HCT116 (cell line): ENCODE measurements around the gene SAMD4A.

Source experiments
- JUND ChIP-seq: IDR thresholded peaks from 2 replicates; pipeline ENCODE4 v1.6.1; 2012
- POLR2A ChIP-seq: IDR thresholded peaks from 2 replicates; pipeline ENCODE4 v1.7.0; 2011; ENCODE audit warnings: borderline replicate concordance; ENCODE audit not compliant: insufficient read depth, insufficient read length; ENCODE audit errors: extremely low read depth
- TF ChIP-seq, protein P1 (sequence below), 3 experiments: fragments of 200-600 bp in 1 of 3; sonication (generic) in 1 of 3; IDR thresholded peaks in 2 of 3; conservative IDR thresholded peaks in 1 of 3; 2 replicates each; pipeline ENCODE4 v1.5.1; 2012 to 2017; ENCODE audit warnings: low read depth in 2 of 3, low read length in 2 of 3, antibody characterized with exemption in 1 of 3, borderline replicate concordance in 1 of 3, control low read depth in 1 of 3, mild to moderate bottlenecking in 1 of 3, mixed read lengths in 1 of 3, mixed run types in 1 of 3, moderate library complexity in 1 of 3; ENCODE audit not compliant: insufficient read depth in 1 of 3
- TF ChIP-seq, protein P2 (sequence below): IDR thresholded peaks from 2 replicates; pipeline ENCODE4 v1.6.1; 2012; ENCODE audit warnings: low read depth

DNA sequence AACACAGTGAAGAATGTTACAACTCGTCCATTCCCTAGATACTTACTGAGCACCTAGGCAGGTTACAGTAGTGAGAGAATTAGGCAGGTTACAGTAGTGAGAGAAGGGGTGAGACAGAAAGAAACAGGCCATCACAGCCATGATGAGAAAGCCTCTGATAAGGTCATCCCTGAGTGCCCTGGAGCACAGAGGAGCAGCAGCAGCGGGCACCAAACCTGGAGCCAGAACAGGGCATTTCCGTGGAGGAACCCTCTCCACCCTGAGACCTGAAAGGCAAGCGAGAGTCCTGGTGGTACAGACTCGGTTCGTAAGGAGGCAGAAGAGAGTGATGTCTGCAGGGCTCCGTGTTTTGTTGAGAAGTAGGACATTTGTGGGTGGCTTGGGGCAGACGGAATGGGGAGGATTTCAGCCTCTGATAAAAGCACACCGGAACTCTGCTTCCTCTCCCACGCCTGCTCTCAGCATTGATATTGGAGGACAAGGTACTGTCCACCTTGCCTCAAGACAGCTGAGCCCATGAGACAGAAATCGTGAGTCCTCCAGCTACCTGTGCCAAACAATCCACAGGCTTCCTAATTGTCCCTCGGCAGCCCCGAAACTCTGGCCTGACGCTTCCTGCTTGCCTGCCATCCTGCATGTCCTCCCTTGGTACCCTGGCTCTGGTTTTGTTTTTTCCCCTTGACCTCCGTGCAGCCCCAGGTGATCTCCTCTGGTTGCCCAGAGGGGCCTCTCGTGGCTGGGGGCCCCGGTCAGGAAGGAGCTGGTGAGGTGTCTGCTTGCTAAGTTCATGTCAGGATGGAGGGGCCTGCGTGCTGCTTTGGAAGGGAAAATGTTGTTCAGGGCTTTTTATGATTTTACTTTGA lies 199.6 kb downstream of the SAMD4A start:
- TF ChIP-seq, protein P1, sequence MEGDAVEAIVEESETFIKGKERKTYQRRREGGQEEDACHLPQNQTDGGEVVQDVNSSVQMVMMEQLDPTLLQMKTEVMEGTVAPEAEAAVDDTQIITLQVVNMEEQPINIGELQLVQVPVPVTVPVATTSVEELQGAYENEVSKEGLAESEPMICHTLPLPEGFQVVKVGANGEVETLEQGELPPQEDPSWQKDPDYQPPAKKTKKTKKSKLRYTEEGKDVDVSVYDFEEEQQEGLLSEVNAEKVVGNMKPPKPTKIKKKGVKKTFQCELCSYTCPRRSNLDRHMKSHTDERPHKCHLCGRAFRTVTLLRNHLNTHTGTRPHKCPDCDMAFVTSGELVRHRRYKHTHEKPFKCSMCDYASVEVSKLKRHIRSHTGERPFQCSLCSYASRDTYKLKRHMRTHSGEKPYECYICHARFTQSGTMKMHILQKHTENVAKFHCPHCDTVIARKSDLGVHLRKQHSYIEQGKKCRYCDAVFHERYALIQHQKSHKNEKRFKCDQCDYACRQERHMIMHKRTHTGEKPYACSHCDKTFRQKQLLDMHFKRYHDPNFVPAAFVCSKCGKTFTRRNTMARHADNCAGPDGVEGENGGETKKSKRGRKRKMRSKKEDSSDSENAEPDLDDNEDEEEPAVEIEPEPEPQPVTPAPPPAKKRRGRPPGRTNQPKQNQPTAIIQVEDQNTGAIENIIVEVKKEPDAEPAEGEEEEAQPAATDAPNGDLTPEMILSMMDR (IDR thresholded peaks at IDR 0.05 in 2 of 3, conservative IDR thresholded peaks at IDR 0.05 in 1 of 3; ENCODE audit: borderline replicate concordance in 1 of 3, insufficient read depth in 1 of 3, low read depth in 2 of 3, low read length in 2 of 3) = no peak
- TF ChIP-seq JUND (no peak), POLR2A (no peak)
- TF ChIP-seq, protein P2, sequence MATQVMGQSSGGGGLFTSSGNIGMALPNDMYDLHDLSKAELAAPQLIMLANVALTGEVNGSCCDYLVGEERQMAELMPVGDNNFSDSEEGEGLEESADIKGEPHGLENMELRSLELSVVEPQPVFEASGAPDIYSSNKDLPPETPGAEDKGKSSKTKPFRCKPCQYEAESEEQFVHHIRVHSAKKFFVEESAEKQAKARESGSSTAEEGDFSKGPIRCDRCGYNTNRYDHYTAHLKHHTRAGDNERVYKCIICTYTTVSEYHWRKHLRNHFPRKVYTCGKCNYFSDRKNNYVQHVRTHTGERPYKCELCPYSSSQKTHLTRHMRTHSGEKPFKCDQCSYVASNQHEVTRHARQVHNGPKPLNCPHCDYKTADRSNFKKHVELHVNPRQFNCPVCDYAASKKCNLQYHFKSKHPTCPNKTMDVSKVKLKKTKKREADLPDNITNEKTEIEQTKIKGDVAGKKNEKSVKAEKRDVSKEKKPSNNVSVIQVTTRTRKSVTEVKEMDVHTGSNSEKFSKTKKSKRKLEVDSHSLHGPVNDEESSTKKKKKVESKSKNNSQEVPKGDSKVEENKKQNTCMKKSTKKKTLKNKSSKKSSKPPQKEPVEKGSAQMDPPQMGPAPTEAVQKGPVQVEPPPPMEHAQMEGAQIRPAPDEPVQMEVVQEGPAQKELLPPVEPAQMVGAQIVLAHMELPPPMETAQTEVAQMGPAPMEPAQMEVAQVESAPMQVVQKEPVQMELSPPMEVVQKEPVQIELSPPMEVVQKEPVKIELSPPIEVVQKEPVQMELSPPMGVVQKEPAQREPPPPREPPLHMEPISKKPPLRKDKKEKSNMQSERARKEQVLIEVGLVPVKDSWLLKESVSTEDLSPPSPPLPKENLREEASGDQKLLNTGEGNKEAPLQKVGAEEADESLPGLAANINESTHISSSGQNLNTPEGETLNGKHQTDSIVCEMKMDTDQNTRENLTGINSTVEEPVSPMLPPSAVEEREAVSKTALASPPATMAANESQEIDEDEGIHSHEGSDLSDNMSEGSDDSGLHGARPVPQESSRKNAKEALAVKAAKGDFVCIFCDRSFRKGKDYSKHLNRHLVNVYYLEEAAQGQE = no peak
